ENCODE data around the gene ZFAND2A. TPM values are rescaled to one million over a fixed set of nuclear protein-coding genes. Genes with fewer than 3 reads are reported as not detected.
A peak's percentile ranks its signal among the peaks of the same experiment; 100 is the strongest.
"Not testable (repeated sequence)": the region's sequence is repeated elsewhere in the genome, so short reads cannot be mapped to it uniquely, and the experiment has no call there.

ZFAND2A gene
- total RNA-seq = 14.7 TPM

- DNase-seq = peak; percentile 95
Observed at GRCh38 chr7:1159891-1160669, at the start of gene ZFAND2A. TSS of gene ZFAND2A (minus strand) at chr7:1160196. CDS start at chr7:1158212, 1,984 bp downstream.

DNA sequence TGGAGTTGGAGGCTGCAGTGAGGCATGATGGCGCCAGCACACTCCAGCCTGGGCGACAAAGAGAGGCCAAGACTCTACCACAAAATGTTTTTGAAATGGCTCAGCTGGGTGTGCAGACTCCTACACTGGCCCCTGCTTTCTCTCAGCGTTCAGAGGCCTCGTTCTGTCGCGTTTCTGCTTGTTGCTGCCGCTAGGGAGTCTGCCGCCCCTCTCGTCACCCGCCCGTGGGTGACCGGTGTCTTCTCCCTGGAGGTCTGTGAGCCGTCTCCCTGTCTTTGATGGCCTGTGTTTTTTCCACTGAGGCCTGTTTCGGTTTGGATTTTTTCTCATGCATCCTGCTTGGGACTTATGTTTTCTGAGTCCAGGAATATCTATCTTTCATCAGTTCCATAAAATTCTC is 49.1 kb upstream of the ZFAND2A start:
- DNase-seq = no peak

DNA sequence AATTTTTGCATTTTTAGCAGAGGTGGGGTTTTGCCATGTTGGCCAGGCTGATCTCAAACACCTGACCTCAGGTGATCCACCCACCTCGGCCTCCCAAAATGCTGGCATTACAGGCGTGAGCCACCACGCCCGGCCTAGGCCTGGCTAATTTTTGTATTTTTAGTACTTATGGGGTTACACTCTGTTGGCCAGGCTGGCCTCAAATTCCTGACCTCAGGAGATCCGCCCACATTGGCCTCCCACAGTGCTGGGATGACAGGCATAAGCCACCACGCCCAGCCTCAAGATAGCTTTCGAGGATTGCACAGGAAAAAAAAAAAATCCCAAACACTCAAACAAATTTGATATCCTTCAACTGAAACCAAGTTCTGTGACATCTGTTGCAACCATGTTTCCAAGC is 45.7 kb upstream of the ZFAND2A start:
- not testable (repeated sequence) for DNase-seq

DNA sequence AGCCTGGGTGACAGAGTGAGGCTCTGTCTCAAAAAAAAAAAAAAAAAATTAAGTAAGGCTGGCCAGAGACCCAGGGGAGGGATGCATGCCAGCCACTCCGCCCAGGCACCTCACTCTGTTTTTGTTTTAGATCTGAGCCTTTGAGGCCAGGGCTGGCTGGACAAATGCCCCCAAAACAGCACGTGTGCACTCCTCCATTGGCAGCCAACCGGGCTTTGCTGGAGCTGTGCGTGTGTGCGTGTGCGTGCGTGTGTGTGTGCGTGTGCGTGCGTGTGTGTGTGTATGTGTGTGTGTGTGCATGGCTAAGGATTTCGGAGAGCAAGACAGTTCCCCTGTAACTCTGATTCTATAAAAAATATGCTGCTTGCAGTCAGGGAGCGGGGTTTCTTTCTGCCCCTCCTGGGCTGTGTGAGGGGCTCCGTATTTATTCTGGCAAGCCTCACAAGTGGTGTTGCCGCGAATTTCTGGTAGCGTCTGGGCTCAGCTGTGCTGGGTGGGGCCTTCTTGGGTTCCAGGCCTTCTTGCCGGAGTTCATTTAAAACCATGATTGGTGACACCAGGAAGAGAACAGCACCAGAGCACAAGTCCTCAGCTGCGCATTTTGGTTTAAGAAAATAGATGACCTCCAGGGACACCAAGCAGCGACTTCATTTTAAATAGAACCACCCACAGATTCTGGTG is 44.6 kb upstream of the ZFAND2A start:
- no peak for DNase-seq

- not testable (repeated sequence) for DNase-seq
Observed at GRCh38 chr7:1202914-1203313, 42.9 kb upstream of the ZFAND2A start.

DNA sequence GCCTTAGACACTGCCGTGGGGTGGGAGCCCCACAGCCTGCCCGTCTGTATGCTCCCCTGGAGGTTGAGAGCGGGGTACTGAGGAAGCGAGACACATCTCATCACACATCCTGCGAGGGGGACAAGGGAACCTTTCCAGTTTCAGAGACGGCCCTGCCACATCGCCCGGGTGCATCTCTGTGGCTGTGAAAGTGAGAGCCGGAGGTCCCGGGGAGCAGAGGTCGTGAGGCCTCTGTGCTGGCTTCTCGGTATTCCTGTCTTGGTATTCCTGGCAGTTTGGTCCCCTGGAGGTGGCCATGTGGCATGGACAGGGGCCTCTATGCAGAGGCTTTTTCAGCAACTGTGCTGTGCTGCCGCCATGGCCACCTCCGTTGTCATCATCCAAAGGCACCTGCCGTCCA is 41.9 kb upstream of the ZFAND2A start:
- no peak for DNase-seq

GRCh38 chr7:1200045-1200444 is 40.0 kb upstream of the ZFAND2A start:
- no peak for DNase-seq

DNA sequence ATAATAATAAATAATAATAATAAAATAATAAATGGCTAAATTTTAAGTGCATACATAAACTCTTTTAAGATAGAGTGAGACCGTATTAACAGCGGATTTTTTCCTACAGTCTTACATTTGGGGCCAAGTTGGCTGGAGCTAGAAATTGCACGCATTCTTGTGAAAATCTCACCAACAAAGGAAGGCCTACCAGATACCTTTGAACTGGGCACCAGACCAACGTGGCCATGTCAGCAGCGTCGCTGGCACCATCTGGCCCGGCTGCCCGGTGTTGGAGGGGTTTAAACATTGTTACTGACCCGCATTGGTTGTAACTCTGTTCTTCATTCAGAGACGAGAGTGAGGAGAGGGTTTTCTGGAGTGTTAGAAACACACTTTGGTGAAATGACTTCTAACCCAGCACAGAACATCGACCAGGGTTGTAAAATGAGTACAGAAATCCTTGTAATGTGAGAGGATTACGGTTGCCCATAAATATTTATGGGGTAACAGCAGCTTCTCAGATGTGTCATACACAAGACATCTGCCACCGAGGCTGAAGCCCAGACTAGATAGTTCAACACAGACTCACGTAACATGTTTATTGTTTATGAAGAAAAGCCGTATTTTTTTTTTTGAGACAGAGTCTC is 38.1 kb upstream of the ZFAND2A start:
- no peak for DNase-seq

DNA sequence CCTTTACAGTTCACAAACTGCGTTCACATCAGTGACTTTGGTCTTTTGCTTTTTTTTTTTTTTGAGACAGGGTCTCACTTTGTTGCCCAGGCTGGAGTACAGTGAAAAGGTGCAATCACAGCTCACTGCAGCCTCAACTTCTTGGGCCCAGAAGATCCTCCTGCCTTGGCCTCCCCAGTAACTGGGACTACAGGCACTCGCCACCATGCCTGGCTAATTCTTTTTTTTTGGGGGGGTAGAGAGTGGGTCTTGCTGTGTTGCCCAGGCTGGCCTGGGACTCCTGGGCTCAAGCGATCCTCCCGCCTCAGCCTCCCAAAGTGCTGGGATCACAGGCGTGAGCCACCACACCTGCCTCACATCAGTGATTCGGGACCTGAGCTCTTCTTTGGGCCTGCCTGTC is 37.0 kb upstream of the ZFAND2A start:
- no peak for DNase-seq

DNA sequence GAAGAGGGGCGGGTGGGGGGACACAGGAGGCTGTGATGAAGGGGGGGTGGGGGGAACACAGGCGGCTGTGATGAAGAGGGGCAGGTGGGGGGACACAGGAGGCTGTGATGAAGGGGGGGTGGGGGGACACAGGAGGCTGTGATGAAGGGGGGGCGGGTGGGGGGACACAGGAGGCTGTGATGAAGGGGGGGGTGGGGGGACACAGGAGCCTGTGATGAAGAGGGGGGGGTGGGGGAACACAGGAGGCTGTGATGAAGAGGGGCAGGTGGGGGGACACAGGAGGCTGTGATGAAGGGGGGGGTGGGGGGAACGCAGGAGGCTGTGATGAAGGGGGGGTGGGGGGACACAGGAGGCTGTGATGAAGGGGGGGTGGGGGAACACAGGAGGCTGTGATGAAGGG is 36.4 kb upstream of the ZFAND2A start:
- DNase-seq = not testable (repeated sequence)

DNA sequence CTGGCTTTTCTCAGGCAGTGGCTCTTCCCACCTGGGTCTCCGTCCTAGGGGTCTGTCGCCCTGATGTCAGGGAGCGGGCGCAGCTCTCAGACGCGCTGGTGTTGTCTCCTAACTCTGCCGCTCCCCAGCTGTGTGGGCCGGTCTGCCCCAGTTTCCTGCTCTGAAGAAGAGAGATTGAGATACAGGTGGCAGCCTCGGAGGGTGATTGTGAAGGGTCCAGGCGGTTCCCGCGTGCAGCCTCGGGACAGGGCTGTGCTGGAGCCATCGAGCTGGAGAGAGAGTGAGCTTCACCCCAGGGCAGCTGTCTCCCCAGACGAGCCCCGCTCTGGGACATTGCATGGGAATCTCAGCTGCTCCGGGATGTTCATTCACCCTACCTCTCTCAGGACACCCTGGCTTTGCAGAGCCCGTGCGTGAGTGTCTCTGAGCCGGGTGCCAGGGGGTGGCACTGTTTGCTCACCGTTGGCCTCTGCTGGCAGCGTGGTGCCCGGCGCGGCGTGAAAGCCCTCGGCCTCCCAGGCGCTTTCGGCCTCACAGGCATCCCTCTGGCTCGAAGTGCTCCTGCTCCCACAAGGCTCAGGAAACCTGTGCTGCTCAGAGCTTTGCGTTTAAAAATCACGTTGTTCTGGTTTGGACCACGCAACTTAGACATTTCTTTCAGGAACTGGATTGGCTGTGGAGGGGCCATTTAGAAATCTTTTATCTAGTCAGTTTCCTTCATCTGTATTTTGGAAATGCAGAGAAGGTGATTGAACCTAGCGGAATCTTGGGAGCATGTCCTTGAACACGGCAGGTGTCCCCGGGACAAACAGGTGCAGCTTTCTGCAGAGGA is 33.8 kb upstream of the ZFAND2A start:
- DNase-seq = no peak

- no peak for DNase-seq
Observed at GRCh38 chr7:1192171-1192676, 32.2 kb upstream of the ZFAND2A start.

GRCh38 chr7:1189986-1190772 is 30.2 kb upstream of the ZFAND2A start:
- DNase-seq = no peak

DNA sequence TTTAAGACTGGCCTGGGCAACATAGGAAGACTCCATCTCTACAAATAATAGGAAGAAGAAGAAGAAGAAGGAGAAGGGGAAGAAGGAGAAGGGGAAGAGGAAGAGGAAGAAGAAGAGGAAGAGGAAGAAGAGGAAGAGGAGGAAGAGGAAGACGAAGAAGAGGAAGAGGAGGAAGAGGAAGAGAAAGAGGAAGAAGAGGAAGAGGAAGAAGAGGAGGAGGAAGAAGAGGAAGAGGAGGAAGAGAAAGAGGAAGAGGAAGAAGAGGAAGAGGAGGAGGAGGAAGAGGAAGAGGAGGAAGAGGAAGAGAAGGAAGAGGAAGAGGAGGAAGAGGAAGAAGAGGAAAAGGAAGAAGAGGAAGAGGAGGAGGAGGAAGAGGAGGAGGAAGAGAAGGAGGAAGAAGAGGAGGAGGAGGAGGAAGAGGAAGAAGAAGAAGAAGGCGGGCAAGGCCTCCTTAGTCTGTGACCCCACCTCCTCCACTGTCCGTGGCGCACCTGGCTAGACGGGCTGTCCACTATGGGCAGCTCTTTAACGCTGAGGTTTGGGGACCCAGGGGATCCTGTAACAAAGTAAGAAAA is 28.8 kb upstream of the ZFAND2A start:
- no peak for DNase-seq

GRCh38 chr7:1187127-1187526 is 27.1 kb upstream of the ZFAND2A start:
- DNase-seq = no peak

GRCh38 chr7:1181640-1182039 is 21.6 kb upstream of the ZFAND2A start:
- no peak for DNase-seq

DNA sequence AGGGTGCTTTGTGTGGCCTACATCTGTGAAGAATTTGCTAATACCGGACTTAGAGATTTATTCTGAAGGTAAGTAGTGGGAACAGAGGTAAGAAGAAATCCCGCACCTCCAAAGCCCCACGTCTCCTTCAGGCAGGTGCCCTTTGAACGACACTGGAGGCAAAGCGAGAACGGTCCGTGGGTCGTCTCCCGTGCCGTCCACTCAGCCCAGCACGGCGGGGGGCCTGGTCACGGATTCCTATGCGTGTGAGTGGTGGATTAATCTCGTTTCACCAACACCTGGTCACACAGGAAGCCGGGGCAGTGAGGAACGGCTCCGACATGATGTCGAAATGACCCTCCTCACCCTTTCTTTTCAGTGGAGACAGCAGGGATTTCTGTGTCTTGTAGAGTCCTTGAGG is 21.0 kb upstream of the ZFAND2A start:
- no peak for DNase-seq

DNA sequence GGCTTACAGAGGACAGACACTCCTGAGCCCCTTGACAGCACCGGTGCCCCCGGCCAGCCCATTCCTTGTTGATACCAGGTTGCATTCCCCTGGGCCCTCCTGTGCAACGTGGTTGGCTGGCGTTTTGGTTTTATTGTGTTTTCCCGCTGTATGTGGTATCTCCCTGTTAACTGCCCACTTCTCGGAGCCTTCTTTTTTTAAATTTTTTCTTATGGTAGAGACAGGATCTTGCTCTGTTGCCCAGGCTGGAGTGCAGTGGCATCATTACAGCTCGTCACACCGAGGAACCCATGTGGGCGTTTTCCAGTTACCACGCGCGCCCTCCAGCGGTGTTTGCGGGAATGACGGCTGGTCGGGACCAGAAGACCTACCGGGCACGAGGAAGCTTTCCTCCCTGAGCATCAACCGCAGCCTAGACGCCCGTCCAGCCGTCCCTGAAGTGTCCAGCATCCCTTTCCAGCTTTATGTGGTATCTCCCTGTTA is 16.9 kb upstream of the ZFAND2A start:
- no peak for DNase-seq

- DNase-seq = peak; percentile 38
Observed at GRCh38 chr7:1175967-1176851, 16.2 kb upstream of the ZFAND2A start.

- DNase-seq = no peak
Observed at GRCh38 chr7:1175597-1175966, 15.6 kb upstream of the ZFAND2A start.

All from occipital lobe (tissue), 2 donors.